Inflammatory macrophage (primary cell): ENCODE results near the gene DLG3.
"Not testable (repeated sequence)": the region's sequence is repeated elsewhere in the genome, so short reads cannot be mapped to it uniquely, and the experiment has no call there.

Experiments used
- DNase-seq, 2 donors: peaks; one replicate each; pipeline ENCODE4 v3.0.0-alpha.2; 2020 to 2022
- total RNA-seq, 18 experiments: gene quantifications; one replicate each; lab custom pipeline; 2026; ENCODE audit warnings: mixed read lengths in 6 of 18, inconsistent platforms in 2 of 18; lab: John Stamatoyannopoulos, UW

DLG3 gene
- 0 to 0.49 (median 0) reads per million in 18 experiments for total RNA-seq

GRCh38 chrX:70444326-70444945, at the start of gene DLG3:
Gene DLG3, plus strand, starts transcription at chrX:70444835. Its CDS starts 367 bp downstream, at chrX:70445202.
- DNase-seq, result no peak

- peak in 1 of 2 donors; percentile 14 for DNase-seq
These were observed 45.7 kb upstream of the DLG3 start for GRCh38 chrX:70398899-70399298.

DNA sequence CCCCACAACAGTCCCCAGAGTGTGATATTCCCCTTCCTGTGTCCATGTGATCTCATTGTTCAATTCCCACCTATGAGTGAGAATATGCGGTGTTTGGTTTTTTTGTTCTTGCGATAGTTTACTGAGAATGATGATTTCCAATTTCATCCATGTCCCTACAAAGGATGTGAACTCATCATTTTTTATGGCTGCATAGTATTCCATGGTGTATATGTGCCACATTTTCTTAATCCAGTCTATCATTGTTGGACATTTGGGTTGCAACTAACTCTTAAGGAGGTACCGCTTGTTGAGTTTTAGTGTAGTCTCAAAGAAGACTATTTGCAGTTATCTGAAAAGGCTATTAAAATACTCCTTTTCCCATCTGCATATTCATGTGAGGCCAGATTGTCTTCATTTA, 44.5 kb upstream of the DLG3 start:
- not testable (repeated sequence) for DNase-seq

- no peak for DNase-seq
These were observed 41.9 kb upstream of the DLG3 start for GRCh38 chrX:70402721-70403120.

- DNase-seq, result no peak
These were observed 39.6 kb upstream of the DLG3 start for GRCh38 chrX:70405003-70405402.

DNA sequence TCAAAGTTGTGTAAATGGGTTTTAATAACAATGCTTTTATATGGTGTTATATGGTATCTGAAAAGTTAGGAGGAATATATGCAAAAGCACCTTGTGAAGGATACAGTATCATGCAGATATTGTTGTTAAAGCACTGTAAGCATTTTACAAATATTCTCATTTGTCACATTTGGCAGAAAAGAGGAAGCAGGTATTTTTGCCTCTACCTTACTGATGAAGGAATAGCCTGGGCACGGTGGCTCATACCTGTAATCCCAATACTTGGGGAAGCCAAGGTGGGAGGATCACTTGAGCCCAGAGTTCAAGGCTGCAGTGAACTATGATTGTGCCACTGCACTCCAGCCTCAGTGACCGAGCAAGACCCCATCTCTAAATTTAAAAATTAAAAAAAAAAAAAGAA, 33.7 kb upstream of the DLG3 start:
- no peak for DNase-seq

GRCh38 chrX:70411475-70411874, 33.2 kb upstream of the DLG3 start:
- no peak for DNase-seq

DNA sequence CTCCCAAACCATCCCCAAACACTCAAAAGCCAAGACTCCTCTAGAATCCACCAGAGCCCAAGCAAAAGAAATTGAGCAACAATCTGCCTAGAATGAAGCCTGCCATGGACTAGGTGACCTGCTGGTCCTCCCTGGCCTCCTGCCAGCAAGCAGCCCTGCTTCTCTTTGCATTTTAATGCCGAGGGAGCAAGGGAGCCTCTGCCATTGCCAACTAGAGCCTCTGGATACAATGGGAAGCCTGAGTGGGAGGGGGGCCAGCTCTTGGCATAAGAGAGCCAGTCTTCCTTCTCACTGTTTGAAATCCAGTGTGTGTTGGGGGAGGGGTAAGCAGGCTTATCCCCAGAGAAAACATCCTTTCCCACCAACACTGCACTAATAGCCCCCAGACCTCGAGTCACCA, 23.0 kb upstream of the DLG3 start:
- DNase-seq, result no peak

DNA sequence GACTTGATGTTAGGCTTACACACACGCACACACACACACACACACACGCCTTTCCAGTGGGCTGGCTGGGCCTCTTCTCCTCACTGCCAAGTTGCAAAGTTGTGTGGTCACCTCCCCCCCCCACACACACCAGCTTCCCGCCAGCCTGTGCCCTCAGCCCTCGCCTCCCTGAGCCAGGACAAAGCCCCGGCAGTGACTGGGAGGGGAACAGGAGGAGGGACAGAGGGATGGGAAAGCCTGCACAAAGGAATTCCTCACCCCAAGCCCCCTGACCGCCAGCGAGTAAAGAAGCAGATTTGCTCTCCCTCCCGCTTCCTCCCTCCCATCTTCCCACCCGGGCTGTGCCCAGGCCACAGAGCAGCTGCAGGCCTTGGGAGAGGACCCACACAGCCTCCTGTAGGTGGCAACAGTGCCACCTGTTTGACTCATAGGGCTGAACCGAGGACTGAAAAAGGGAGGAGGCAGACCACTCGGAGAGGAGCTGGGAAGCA, 21.7 kb upstream of the DLG3 start, which contains the start of gene GDPD2:
Gene GDPD2, plus strand, starts transcription at position 464 of the 491 bp plus-strand sequence. CDS start 1,671 bp downstream, outside the sequence.
- no peak for DNase-seq

DNA sequence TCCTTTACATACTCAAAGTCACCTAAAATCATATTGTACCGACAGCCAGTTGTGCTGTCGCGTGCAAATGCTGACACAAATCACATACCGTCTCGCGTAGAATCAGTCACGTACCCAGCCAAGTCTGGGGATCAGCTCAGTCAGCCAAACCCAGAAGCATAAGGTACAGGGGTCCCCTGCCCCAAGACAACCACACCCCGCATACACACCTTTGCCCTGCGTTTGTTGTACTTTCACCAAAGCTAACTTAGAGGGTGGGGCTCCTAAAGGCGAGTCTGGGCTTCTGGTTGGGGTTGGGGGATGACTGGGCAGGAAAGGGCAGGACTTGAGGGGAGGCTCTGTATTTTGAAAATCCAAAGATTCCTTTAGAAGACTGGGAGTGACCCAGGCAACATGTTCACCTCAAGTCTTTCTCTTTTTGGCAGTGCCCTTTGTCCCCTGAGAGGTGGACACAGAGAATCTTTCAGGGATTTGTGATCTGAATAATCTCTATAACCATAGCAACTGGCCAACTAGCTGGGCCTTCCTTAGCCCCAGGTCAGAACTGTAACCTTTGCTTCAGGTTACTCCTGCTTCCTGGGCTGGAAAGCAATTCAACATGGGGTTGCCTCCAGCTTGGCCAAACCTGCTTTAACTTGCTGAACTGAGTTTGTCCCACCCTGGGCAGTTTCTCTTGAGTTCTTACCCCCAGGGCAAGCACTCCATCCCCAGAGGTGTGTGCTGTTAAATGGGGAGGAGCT, 20.5 kb upstream of the DLG3 start:
- no peak for DNase-seq

DNA sequence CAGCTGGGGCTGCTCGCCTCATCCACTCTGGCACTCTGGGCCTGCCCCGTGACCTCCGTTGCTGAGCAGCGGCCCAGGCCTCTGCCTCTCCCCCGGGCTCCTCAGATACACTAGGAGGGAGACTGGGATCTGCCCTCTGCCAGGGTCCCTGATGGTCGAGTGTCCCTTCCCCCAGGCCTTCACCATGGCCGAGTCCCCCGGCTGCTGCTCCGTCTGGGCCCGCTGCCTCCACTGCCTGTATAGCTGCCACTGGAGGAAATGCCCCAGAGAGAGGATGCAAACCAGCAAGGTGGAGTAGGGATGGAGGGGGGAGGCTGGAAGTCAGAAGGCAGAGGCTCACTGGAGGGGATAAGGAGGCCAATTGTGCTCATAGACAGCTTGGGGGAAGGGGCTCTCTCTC, 19.8 kb upstream of the DLG3 start:
- DNase-seq, result no peak

GRCh38 chrX:70426286-70427278, 18.1 kb upstream of the DLG3 start:
- DNase-seq, result no peak

DNA sequence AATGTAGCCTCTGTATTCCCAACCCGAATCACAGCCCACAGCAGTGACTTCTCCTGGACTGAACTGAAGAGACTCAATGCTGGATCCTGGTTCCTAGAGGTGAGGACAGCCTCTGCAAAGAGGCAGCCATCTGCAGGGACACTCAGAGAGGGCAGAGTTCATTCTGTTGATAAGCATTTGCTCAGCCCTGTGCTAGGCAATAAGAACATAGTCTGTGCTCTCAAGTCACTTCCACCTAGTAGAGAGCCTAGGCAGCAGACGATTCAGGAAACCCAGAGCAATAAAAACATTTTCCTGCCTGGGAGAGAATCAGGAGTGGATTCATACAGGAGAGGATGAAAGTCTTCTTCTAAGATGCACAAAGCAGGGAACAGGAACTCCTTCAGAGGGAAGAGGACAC, 17.3 kb upstream of the DLG3 start:
- no peak for DNase-seq

- DNase-seq, result no peak
These were observed 14.9 kb upstream of the DLG3 start for GRCh38 chrX:70429759-70430158.

DNA sequence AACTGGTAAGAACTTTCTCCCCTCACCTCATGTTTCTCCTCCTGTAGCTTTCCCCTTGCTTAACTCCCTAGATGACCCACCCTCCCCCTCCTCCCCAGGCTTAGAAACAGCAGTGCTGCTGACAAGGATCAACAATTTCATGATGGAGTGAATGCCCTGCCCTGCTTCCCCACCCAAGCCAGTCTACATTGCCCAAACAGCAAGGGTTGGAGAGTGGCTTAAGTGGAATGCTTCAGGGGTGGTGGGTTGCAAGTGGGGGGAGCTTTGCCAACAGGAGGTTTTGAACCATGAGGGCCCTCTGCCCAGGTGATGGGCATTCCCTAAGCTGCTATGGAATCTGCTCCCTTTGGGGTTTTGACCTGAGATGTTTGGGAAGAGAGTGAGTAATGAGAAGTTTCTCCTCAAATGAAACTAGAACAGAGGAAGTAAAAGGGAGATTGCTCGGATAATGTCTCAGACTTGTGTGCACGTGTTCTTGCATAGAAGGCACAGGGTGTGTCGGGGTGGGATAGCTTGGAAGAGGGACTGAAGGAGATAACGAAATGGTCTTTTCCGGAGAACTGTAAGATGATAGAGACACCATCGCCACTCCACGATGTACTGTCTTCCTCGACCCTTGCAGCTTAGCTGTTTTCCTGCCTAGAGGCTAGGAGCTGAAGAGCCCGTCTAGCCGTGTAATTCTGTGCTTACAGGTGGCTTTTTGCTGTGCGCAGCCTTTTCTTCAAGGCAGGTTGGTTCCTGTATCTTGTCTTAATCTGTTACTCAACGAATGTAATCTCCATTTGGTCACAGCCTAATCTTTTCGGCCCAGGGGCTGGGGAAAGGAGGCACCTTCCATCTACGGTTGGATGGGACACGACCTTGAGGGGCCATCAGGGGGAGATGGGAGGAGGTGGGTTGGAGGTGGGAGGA, 11.4 kb upstream of the DLG3 start:
- DNase-seq, result peak in 1 of 2 donors; percentile 8

- DNase-seq, result peak; percentile 18 to 51
These were observed 10.7 kb upstream of the DLG3 start for GRCh38 chrX:70433848-70434351.

DNA sequence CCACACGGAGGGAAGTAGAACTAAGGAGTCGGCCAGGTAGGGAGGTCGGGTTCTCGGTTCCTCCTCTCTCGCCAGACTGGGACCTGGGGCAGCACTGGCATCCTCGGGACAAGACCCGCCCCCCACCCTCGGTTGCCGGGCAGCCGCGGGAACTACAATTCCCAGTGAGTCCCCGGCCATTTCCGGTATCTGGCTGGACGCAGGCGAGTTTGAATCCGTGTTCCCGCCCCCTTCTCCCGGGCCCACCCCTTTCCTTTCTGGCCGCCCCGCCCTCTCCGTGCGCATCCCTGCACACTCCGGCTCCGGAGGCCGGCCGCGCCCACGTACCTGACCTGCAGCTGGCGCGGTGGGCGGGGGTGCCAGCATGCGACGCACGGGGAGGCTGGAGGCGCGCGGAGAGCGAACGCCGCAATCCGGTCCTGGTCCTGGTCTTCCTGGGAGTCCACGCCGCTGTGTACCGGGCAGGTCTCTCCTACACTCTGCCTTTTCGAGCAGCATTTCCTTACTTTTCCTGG, 10.2 kb upstream of the DLG3 start:
- DNase-seq, result peak; percentile 50 to 67

DNA sequence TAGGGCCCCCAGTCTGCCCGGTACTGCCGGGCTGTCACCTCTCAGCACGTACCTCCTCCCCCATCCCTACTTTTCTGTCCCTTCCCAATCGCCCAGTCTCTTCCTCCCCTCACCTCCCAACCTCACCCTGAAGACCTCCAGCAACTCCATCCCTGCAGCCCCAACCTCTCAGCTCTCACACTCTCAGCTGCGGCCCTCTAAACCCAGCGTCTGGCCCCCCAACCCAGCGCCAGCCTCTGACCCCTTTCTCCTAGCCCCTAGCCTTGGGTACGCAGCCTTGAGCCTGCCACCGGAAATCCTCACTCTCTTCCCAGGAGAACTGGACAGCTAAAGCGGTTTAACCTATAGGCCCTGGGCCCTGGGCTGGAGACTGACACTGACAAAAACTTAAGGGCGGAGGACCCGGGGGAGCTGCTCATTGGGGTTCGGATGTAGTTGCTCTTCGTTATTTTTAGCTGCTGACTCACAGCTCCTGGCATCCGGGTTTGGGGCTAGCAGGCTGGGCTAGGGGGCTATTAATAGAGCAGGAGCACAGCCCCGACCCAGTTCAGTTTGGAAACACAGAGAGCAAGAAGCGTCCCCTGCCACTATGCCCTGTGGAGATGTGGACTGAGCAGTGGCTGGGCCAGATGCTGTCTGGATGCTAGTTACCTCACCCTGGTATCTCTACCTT, 9.6 kb upstream of the DLG3 start:
- no peak for DNase-seq

- DNase-seq, result no peak
These were observed 8.3 kb upstream of the DLG3 start for GRCh38 chrX:70436343-70436742.

- DNase-seq, result peak in 1 of 2 donors; percentile 14
These were observed 7.6 kb upstream of the DLG3 start for GRCh38 chrX:70437011-70437410.
